Thymus (tissue), 11 donors: Measurements from ENCODE around the gene SLC35G3. TPM values are rescaled to one million over a fixed set of nuclear protein-coding genes. Genes with fewer than 3 reads are reported as not detected.
"Not testable (repeated sequence)": the region's sequence is repeated elsewhere in the genome, so short reads cannot be mapped to it uniquely, and the experiment has no call there.

Experiments used
- DNase-seq, 9 donors: peaks; one replicate each; pipeline ENCODE4 v3.0.0-alpha.2; 2013; ENCODE audit warnings: low spot score in 9 of 9, low read depth in 6 of 9, missing footprints in 1 of 9
- H3K27ac ChIP-seq, 2 donors: one replicate each; pipeline ENCODE4 v1.5.1; 2013; ENCODE audit warnings: control low read depth in 1 of 2, low read depth in 1 of 2, low read length in 1 of 2, mild to moderate bottlenecking in 1 of 2, moderate library complexity in 1 of 2
- H3K27me3 ChIP-seq, 2 donors: one replicate each; pipeline ENCODE4 v1.5.1; 2013; ENCODE audit warnings: low read length in 1 of 2; ENCODE audit not compliant: control insufficient read depth in 2 of 2, insufficient read depth in 1 of 2
- H3K36me3 ChIP-seq, 2 donors: one replicate each; pipeline ENCODE4 v1.5.1; 2013; ENCODE audit warnings: low read length in 1 of 2, mild to moderate bottlenecking in 1 of 2, moderate library complexity in 1 of 2; ENCODE audit not compliant: control insufficient read depth in 2 of 2, insufficient read depth in 2 of 2
- H3K4me1 ChIP-seq, 2 donors: one replicate each; pipeline ENCODE4 v1.5.1; 2013; ENCODE audit warnings: low read length in 2 of 2; ENCODE audit not compliant: control insufficient read depth in 2 of 2, insufficient read depth in 2 of 2
- H3K4me3 ChIP-seq, 2 donors: one replicate each; pipeline ENCODE4 v1.5.1; 2013; ENCODE audit warnings: low read length in 2 of 2, control low read depth in 1 of 2, mild to moderate bottlenecking in 1 of 2
- H3K9me3 ChIP-seq, 2 donors: one replicate each; pipeline ENCODE4 v1.5.1; 2013; ENCODE audit warnings: low read length in 1 of 2, mild to moderate bottlenecking in 1 of 2; ENCODE audit not compliant: control insufficient read depth in 2 of 2, insufficient read depth in 1 of 2
- WGBS: extraction: QIAGEN DNeasy Blood & Tissue Kit; methylation state at CpG from one replicate; pipeline ENCODE4 v1.1.7; 2013; 5-methylcytosine and 5-hydroxymethylcytosine counted together
- polyA plus RNA-seq: library from polyadenylated mRNA; stranded (reverse); fragments of 200-250 nt; gene quantifications from one replicate; pipeline ENCODE4 v1.2.3, GENCODE V29; 2013
- total RNA-seq: library from RNA; stranded (reverse); fragments of 120-200 nt; gene quantifications from one replicate; pipeline ENCODE4 v1.2.4, GENCODE V29; 2013
- donor health status: healthy.

The SLC35G3 gene
- total and polyA plus RNA-seq, 2 donors: 0.09 TPM; not detected in 1

DNA sequence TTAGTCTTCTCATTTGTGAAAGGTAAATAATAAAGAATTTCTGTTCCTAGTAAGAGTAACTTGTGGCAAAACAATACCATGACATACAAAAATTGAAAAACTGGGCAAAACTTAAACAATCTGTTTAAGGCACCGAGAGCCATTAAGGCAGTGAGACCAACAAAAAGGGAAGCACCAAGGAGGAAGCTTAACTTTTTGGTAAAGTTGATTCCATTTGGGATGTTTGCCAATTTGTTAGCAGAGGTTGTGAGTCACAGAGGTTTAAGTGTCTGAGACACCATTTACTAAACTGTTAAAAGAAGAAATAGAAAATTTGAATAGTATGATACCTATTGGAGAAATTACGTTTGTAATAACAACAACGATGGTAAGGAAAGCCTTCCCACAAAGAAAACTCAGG is 4.9 kb downstream of the SLC35G3 start:
- H3K4me1 ChIP-seq: peaks cover 9 to 28% of the 10 kb centered on the region in 2 donors
- H3K4me3 ChIP-seq: no peak overlapping the region
- no peaks in the 10 kb centered on the region for H3K9me3 ChIP-seq
- H3K27me3 ChIP-seq: no peaks in the 10 kb centered on the region
- H3K27ac ChIP-seq: no peak overlapping the region
- no peaks in the 10 kb centered on the region for H3K36me3 ChIP-seq
- no peak for DNase-seq
- 66% methylated on average over 3 of the region's 3 CpGs for WGBS

DNA sequence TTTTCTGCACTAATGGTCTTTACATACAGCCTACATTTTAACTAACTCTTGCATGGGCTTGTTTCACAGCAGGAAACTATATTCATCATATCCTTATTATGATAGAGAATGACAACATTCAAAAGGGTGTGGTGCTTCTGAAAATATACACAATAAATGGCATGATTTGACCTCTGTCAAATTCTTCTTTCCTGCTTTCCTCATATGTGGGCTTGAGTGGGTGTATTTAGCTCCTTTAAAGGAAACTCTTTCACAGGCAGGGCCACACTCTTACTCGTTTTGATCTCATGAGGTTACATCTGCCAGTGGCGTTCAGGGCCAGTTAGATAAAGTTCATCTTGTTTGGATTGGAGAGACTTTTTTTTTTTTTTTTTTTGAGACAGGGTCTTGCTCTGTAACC is 6.1 kb downstream of the SLC35G3 start:
- Histone ChIP-seq H3K9me3 (no peaks in the 10 kb centered on the region), H3K27me3 (no peaks in the 10 kb centered on the region), H3K4me1 (peaks cover 9 to 28% of the 10 kb centered on the region in 2 donors), H3K27ac (peak overlapping the region in 1 of 2 donors; percentile 9), H3K4me3 (no peak overlapping the region), H3K36me3 (no peaks in the 10 kb centered on the region)
- 42% methylated on average over 2 of the region's 2 CpGs for WGBS
- DNase-seq: peak in 1 of 9 donors; percentile 48

DNA sequence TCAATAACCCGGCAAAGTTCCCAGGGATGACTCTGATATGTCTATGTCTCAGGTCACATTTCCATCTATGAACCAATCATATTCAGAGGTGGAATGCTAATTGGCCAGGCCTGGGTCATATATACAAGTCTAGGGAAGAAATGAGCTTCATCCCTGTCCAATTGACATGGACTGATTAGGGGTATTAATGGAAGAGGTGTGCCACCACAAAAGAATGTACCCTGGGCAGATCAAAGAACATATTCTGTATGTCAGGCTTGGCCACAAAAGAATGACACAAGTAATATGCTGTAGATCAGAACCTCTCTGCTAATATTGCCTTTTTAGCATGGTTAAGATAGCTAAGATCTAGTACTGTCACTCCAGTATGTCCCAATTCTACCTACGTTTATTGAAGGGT is 6.7 kb downstream of the SLC35G3 start:
- no peaks in the 10 kb centered on the region for H3K9me3 ChIP-seq
- DNase-seq: no peak
- no peaks in the 10 kb centered on the region for H3K36me3 ChIP-seq
- H3K4me3 ChIP-seq: no peak overlapping the region
- no peak overlapping the region for H3K27ac ChIP-seq
- WGBS: 96% methylated on average over 2 of the region's 2 CpGs
- no peaks in the 10 kb centered on the region for H3K27me3 ChIP-seq
- H3K4me1 ChIP-seq: peaks cover 5 to 22% of the 10 kb centered on the region in 2 donors

DNA sequence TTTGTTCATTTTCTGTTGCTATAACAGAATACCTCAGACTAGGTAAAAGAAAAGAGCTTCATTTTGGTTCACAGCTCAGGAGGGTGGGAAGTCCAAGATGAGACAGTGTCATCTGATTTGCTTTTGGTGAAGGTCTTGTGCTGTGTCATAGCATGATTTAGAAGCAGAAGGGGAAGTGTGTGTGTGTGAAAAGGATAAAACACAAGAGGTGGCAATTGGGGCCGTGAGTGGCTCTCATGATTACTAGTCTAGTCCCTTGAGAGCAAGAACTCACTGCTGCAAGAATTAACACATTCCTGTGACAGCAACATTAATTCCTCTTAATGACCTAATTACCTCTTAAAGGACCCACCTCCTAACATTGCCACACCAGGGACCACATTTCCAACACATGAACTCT is 8.3 kb downstream of the SLC35G3 start:
- Histone ChIP-seq H3K36me3 (no peaks in the 10 kb centered on the region), H3K4me1 (peaks cover 5 to 22% of the 10 kb centered on the region in 2 donors), H3K27ac (no peak overlapping the region), H3K9me3 (no peaks in the 10 kb centered on the region), H3K4me3 (no peak overlapping the region), H3K27me3 (no peaks in the 10 kb centered on the region)
- WGBS: 49% methylated on average over 1 of the region's 1 CpG
- no peak for DNase-seq

DNA sequence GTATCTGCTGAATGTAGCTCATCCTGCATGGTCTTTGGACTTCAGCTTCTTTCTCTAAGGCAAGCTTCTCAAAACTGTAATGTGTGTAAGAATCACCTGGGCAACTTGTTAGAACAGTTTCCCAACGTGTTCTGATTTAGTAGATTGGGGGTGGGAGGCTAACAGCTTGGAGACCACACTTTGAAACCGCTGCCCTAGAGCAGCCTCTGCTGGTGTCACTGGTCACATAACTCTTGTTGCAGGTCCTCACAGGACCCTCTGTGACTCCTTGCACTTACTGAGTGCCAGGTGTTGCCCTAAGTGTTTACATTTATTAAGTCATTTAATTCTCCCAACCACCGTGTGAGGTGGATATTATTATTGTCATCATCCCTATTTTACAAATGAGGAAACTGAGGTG is 9.9 kb downstream of the SLC35G3 start:
- Histone ChIP-seq H3K4me3 (no peak overlapping the region), H3K36me3 (no peaks in the 10 kb centered on the region), H3K9me3 (no peaks in the 10 kb centered on the region), H3K27ac (no peak overlapping the region), H3K27me3 (no peaks in the 10 kb centered on the region), H3K4me1 (peaks cover 5 to 26% of the 10 kb centered on the region in 2 donors)
- WGBS: 72% methylated on average over 3 of the region's 3 CpGs
- DNase-seq: no peak

DNA sequence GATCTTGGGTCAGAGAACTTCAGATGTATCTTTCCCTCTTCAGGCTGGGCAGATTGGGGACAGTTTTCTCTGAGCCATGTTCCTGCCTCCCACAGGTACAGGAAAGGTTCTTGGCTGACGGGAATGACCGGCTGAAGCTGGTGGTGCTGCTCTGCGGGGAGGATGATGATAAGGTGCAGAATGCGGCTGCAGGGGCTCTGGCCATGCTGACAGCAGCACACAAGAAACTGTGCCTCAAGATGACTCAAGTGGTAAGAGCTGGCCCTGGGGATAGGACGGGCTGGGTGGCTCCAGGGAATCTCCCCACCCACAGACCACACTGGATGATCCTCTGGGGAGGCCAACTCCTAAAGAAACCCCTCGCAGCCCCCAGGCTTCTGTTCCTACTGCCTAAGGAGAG is 10.9 kb downstream of the SLC35G3 start:
- H3K4me3 ChIP-seq: no peak overlapping the region
- H3K4me1 ChIP-seq: peaks cover 4 to 21% of the 10 kb centered on the region in 2 donors
- H3K27me3 ChIP-seq: no peaks in the 10 kb centered on the region
- 88% methylated on average over 6 of the region's 6 CpGs for WGBS
- H3K36me3 ChIP-seq: no peaks in the 10 kb centered on the region
- no peaks in the 10 kb centered on the region for H3K9me3 ChIP-seq
- H3K27ac ChIP-seq: no peak overlapping the region
- DNase-seq: no peak

DNA sequence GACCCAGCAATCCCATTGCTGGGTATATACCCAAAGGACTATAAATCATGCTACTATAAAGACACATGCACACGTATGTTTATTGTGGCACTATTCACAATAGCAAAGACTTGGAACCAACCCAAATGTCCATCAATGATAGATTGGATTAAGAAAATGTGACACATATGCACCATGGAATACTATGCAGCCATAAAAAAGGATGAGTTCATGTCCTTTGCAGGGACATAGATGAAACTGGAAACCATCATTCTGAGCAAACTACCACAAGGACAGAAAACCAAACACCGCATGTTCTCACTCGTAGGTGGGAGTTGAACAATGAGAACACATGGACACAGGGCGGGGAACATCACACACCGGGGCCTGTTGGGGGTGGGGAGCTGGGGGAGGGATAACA is 14.8 kb downstream of the SLC35G3 start:
- peaks cover 0 to 23% of the 10 kb centered on the region in 2 donors for H3K4me1 ChIP-seq

DNA sequence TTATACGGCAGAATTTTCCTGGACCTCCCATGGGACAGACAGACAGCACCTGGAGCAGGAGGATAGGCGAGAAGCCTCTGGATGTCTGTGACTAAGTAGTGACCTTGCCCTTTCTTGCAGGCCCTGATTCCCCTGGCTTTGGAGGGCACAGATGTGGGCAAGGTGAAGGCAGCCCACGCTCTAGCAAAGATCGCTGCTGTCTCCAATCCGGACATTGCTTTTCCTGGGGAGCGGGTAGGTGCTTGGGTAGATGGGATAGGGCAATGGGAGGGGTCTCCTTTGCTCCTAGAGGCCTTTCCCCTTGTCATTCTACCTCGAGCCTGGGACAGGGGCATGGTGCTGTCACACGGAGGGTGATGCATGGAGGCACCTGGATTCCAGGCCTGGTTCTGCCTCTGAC is 17.3 kb downstream of the SLC35G3 start:
- WGBS: 90% methylated on average over 8 of the region's 8 CpGs

More for the DNA sequence above, 14.8 kb downstream of the SLC35G3 start:
- not testable (repeated sequence) for H3K9me3 ChIP-seq, H3K27ac ChIP-seq, H3K27me3 ChIP-seq, DNase-seq, H3K36me3 ChIP-seq, H3K4me3 ChIP-seq
- WGBS: 94% methylated on average over 5 of the region's 5 CpGs

DNA sequence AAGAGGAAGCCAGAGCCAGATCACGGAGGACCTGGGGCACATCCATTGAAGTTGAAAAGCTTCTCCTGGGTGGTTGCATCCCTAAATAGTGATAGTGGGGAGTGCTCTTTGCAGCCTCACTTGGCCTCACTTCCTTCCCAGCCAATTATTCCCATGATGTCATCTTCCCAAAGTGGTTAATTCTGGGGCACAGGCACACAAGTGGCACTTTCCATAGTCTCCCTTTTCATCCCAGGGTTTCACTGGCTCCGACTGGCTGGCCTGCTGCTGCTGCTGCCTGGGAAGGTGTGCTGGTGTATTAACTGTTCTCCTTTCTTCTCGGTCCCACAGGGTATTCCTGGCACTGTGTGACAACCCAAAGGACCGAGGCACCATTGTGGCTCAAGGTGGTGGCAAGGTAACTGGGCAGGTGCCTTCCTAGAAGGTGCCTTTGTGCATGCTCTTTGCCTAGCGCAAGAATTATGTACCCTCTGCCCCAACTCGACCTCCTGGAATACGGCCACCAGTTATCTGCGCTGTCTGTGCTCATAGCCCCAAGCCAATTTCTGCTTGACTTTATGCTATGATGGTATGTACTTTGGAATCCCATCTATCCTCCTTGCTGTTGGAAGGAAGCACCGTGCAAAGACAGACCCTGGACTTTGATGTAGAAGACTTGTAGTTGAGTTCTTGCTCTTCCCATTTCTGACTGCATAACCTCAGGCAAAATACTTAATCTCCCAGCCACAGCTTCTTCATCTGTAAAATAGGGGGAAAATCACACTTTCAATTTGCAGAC is 18.4 kb downstream of the SLC35G3 start:
- WGBS: 94% methylated on average over 9 of the region's 9 CpGs
- DNase-seq: no peak

More for the DNA sequence above, 17.3 kb downstream of the SLC35G3 start:
- DNase-seq: no peak
- H3K4me1 ChIP-seq: peaks cover 3 to 27% of the 10 kb centered on the region in 2 donors
- no peaks in the 10 kb centered on the region for H3K27me3 ChIP-seq
- no peaks in the 10 kb centered on the region for H3K9me3 ChIP-seq
- no peak overlapping the region for H3K27ac ChIP-seq
- no peaks in the 10 kb centered on the region for H3K36me3 ChIP-seq
- no peak overlapping the region for H3K4me3 ChIP-seq

More for the DNA sequence above, 18.4 kb downstream of the SLC35G3 start:
- H3K4me1 ChIP-seq: peaks cover 3 to 32% of the 10 kb centered on the region in 2 donors
- H3K9me3 ChIP-seq: no peaks in the 10 kb centered on the region
- H3K4me3 ChIP-seq: no peak overlapping the region
- H3K27ac ChIP-seq: no peak overlapping the region
- H3K36me3 ChIP-seq: no peaks in the 10 kb centered on the region
- no peaks in the 10 kb centered on the region for H3K27me3 ChIP-seq
